ENCODE results near the gene PTTG1IP.

PTTG1IP gene

DNA sequence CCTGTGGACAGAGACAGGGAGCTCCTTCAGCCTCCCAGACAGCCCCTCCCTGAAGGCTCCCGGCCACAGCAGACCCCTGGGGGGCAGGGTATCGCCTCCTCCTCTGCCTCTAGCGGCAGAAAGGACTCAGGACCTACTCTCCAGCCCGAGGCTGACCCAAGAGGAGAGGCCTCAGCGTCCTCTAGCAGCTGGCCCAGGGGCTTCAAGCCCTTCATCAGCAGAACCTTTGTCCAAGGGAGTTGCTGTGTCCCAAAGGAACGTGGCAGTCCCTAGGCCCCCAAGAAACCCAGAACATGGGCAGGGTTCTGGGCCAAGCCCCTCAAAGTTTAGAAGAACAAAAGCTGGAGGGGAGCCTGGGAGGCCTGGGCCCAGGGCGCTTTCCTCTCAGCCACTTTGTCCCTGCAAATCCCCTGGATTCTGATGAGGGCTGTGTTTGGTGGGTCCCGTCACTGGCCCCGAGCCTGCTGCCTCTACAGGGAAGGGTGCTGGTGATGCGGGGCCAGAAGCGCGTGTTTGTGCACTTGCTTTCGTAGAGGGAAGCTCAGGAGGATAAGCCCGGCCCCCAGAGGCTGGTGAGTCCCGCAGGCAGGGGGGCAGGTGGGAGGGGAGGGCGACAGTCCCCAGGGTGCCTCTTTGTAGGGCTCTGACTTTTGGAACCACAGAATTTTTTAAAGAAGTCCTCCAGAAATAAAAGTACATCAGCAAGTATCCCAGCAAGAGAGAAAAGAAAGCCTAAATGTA lies 33.9 kb upstream of the PTTG1IP start:
- Histone ChIP-seq H3K4me3 (ENCODE audit: low read depth, low read length) (no peak overlapping the region), H3K9me3 (ENCODE audit: severe bottlenecking) (no peaks in the 10 kb centered on the region), H3K27me3 (ENCODE audit: insufficient read depth, low read depth, severe bottlenecking) (no peaks in the 10 kb centered on the region), H3K27ac (no peak overlapping the region), H3K36me3 (no peaks in the 10 kb centered on the region)
- TF ChIP-seq, protein P1, sequence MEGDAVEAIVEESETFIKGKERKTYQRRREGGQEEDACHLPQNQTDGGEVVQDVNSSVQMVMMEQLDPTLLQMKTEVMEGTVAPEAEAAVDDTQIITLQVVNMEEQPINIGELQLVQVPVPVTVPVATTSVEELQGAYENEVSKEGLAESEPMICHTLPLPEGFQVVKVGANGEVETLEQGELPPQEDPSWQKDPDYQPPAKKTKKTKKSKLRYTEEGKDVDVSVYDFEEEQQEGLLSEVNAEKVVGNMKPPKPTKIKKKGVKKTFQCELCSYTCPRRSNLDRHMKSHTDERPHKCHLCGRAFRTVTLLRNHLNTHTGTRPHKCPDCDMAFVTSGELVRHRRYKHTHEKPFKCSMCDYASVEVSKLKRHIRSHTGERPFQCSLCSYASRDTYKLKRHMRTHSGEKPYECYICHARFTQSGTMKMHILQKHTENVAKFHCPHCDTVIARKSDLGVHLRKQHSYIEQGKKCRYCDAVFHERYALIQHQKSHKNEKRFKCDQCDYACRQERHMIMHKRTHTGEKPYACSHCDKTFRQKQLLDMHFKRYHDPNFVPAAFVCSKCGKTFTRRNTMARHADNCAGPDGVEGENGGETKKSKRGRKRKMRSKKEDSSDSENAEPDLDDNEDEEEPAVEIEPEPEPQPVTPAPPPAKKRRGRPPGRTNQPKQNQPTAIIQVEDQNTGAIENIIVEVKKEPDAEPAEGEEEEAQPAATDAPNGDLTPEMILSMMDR (IDR thresholded peaks at IDR 0.05; ENCODE audit: low read depth, low read length), result no peak
- DNase-seq, result no peak

DNA sequence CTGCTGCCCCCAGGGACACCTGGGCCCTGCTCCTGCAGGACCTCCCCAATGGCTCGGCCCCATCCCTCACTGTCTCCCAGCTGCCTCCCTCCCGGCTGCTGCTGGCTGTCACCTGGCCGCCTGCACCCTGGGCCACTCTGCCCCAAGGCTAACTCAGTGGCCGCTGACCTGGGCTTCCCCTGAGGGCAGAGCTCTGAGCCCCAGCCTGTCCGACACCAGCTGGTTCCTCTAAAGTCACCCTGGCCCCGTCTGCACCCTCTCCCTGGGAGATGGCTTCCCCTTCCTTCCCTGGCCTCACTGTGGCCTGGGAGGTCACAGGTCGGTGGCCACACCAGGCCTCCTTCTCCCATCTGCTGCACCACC lies 32.2 kb upstream of the PTTG1IP start:
- no peaks in the 10 kb centered on the region for H3K36me3 ChIP-seq
- TF ChIP-seq, protein P1 (IDR thresholded peaks at IDR 0.05; ENCODE audit: low read depth, low read length), result no peak
- H3K9me3 ChIP-seq (ENCODE audit: severe bottlenecking), result no peaks in the 10 kb centered on the region
- no peaks in the 10 kb centered on the region for H3K27me3 ChIP-seq (ENCODE audit: insufficient read depth, low read depth, severe bottlenecking)
- no peak overlapping the region for H3K27ac ChIP-seq
- DNase-seq, result no peak
- H3K4me3 ChIP-seq (ENCODE audit: low read depth, low read length), result no peak overlapping the region

DNA sequence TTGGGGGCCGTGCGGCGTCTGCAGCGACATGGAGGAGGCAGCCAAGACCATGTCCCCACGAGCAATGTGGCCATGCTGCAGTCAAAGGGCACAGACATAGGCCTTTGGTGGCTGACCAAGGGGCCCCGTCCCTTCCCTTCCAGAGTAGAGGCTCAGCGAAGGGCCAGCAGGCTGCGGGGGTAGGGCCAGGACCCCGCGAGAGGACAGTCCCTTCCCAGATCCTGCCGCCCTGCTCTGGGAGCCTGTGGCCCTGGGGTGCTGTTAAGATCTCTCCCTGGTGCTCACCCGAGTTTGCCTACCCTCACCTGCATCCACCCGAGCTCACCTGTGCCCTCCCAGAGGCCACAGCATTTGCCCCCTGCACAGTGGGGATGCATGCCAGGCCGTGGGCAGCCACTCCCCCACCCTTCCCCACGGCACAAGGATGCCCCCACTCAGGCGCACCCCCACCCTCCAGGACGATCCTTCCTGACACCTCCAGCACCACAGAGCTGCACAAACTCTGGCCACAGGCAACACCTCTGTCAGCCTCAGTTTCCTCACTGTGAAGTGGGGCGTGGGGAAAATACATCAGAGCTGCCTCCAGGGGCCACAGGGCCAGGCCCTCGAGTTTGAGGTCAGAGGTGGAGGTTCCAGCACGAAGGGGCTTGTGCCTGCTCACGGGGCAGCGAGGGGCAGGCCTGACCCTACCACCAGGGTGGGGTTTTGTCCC lies 31.7 kb upstream of the PTTG1IP start:
- no peaks in the 10 kb centered on the region for H3K36me3 ChIP-seq
- no peaks in the 10 kb centered on the region for H3K27me3 ChIP-seq (ENCODE audit: insufficient read depth, low read depth, severe bottlenecking)
- H3K4me3 ChIP-seq (ENCODE audit: low read depth, low read length), result no peak overlapping the region
- H3K27ac ChIP-seq, result no peak overlapping the region
- H3K9me3 ChIP-seq (ENCODE audit: severe bottlenecking), result no peaks in the 10 kb centered on the region
- DNase-seq, result no peak
- TF ChIP-seq, protein P1 (IDR thresholded peaks at IDR 0.05; ENCODE audit: low read depth, low read length), result no peak

DNA sequence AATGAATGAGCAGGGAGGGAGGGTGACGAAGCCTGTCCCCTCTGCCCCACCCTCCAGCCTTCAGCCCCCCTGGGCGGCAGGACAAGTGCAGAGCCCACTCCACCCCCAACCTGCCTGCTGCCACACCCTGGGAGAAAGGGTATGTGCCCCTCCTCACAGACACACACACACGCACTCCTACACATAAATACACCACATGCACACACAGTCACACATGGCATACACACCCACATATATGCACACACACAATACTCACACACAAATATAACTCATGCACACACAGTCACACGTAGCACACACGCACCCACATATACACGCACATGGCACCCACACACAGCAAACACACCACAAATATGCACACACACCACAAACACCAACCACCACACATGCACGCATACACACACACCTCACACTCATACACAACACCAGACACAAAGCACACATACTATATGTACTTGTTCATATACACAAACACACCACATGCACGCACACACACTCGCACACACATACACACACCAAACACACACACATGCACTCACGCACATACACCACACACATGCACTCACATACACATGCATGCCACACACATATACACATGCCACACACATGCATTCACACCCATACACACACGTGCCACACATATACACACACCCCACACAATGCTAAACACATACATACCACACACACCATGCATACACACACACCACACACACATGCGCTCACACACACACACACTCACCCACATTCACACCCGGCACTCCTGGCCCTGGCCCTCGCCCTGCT lies 30.8 kb upstream of the PTTG1IP start:
- no peaks in the 10 kb centered on the region for H3K27me3 ChIP-seq (ENCODE audit: insufficient read depth, low read depth, severe bottlenecking)
- H3K27ac ChIP-seq, result no peak overlapping the region

DNA sequence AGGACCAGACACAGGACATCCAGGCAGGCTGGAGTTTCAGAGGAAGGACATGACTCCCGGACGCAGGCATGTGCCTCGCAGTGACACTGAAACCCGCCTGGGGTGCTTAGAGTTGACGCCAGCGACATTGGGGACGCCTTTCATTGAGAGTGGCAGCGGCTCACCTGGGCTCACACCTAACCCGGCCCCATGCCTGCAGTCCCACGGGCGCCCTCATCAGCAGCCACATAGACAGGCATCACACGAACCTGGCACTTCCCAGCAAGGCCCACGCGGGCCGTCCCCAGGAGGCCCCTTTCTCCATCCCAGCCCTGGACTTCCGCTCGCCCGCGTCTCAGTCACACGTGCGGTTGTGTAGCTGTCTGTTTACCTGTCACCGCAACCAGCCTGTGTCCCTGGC lies 30.2 kb upstream of the PTTG1IP start:
- H3K27ac ChIP-seq, result no peak overlapping the region
- no peaks in the 10 kb centered on the region for H3K36me3 ChIP-seq
- H3K27me3 ChIP-seq (ENCODE audit: insufficient read depth, low read depth, severe bottlenecking), result no peaks in the 10 kb centered on the region
- H3K4me3 ChIP-seq (ENCODE audit: low read depth, low read length), result no peak overlapping the region
- TF ChIP-seq, protein P1 (IDR thresholded peaks at IDR 0.05; ENCODE audit: low read depth, low read length), result no peak
- H3K9me3 ChIP-seq (ENCODE audit: severe bottlenecking), result no peaks in the 10 kb centered on the region
- DNase-seq, result no peak

More for the DNA sequence above, 30.8 kb upstream of the PTTG1IP start:
- Histone ChIP-seq H3K9me3 (ENCODE audit: severe bottlenecking) (no peaks in the 10 kb centered on the region), H3K4me3 (ENCODE audit: low read depth, low read length) (no peak overlapping the region), H3K36me3 (no peaks in the 10 kb centered on the region)
- DNase-seq, result no peak
- TF ChIP-seq, protein P1 (IDR thresholded peaks at IDR 0.05; ENCODE audit: low read depth, low read length), result no peak

Measured in WERI-Rb-1 (cell line).